GM18505 (cell line): Measurements from ENCODE around the gene IQCF5.
"Not testable (repeated sequence)": the region's sequence is repeated elsewhere in the genome, so short reads cannot be mapped to it uniquely, and the experiment has no call there.

Source experiments
- ATAC-seq: cut with Tn5 transposase; IDR thresholded peaks from one replicate; pipeline ENCODE4 v1.9.1; 2021; ENCODE audit not compliant: unreplicated experiment
- POLR2A ChIP-seq: IDR thresholded peaks from 4 replicates; pipeline ENCODE4 v1.6.1; 2011; ENCODE audit warnings: borderline replicate concordance; ENCODE audit not compliant: insufficient read depth, insufficient read length; ENCODE audit errors: extremely low read depth

IQCF5 gene

DNA sequence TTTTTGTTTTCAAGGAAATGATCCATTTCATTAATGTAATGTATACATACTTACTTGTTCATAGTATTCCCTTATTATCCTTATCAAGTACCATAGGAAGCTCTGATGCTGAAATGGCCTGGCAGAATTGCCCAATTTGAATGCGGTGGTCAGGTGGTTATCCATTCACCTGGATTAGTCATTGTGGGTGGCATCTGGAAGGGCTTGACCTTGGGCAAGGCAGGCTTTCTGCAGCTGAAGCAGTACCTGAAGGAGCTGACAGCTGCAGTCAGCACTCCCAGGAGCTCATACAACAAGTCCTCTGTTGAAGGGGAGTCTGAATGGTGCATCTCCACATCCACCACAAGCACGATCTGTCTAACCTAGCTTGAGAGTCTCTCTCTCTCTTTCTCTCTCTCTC, 12.2 kb upstream of the IQCF5 start:
- TF ChIP-seq POLR2A: no peak
- no peak for ATAC-seq

- ATAC-seq: no peak
- no peak for TF ChIP-seq POLR2A
Measured at GRCh38 chr3:51886447-51886846, 11.0 kb upstream of the IQCF5 start.

GRCh38 chr3:51879937-51880336, 4.5 kb upstream of the IQCF5 start:
- no peak for ATAC-seq
- no peak for TF ChIP-seq POLR2A

- no peak for TF ChIP-seq POLR2A
- no peak for ATAC-seq
Measured at GRCh38 chr3:51876186-51876585, 785 bp upstream of the IQCF5 start.

- TF ChIP-seq POLR2A: no peak
- no peak for ATAC-seq
Measured at GRCh38 chr3:51874889-51875288, 512 bp downstream of the IQCF5 start.

- TF ChIP-seq POLR2A: no peak
- no peak for ATAC-seq
Measured at GRCh38 chr3:51874411-51874810, 990 bp downstream of the IQCF5 start.

- no peak for TF ChIP-seq POLR2A
- no peak for ATAC-seq
Measured at GRCh38 chr3:51873876-51874275, 1.5 kb downstream of the IQCF5 start.

DNA sequence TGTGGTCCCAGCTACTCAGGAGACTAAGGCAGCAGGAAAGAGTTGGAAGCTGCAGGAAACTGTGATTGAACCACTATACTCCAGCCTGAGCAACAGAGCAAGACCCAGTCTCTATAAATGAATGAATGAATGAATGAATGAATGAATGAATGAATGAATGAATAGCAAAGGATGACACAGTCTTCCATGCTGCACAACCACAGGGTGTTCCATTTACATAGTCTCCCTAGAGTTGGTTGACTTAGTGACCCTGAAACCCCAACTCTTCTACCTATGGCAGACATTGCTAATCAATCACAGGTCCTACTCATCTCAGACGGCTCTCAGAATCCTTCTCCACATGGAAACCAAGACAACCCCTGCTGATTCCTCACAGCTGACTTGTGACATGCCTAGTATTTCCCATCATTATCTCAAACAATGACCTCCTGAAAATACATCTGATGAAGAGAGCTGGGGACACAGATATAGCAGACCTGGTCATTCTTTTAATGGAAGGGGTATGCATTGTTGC, 2.1 kb downstream of the IQCF5 start:
- TF ChIP-seq POLR2A: no peak
- ATAC-seq: no peak

DNA sequence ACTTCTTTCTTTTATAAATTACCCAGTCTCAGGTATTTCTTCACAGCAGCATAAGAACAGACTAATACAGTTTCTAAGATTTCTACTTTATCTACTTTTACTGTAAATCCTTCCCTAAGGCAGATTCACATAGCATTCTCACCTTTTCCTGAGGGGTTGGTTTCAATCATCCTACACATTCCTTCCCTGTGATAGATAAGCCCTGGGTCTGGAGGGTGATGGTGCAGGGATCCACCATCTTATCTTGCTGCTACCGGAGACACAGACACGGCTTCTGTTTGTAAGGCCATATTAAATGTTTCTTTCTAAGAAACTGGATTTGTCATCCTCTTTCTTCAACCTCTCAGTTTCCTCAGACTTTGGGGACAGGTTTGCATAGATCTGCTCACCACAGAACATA, 6.1 kb downstream of the IQCF5 start:
- no peak for ATAC-seq
- no peak for TF ChIP-seq POLR2A

DNA sequence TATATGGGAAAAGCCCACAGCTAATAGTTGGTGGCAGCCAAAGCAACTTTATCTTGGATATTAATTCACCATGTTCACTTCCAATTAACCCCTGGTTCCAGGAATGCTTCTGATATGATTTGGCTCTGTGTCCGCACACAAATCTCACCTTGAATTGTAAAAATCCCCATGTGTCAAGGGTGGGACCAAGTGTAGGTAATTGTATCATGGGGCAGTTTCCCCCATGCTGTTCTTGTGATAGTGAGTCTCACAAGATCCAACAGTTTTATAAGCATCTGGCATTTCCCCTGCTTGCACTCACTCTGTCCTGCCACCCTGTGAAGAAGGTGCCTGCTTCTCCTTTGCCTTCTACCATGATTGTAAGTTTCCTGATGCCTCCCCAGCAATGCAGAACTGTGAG, 6.5 kb downstream of the IQCF5 start:
- ATAC-seq: not testable (repeated sequence)

GRCh38 chr3:51862886-51863285, 12.5 kb downstream of the IQCF5 start:
- no peak for ATAC-seq
- TF ChIP-seq POLR2A: no peak

GRCh38 chr3:51860703-51861665, 14.4 kb downstream of the IQCF5 start, which contains the start of gene IQCF2:
Gene IQCF2, plus strand, starts transcription at chr3:51861615. Its CDS starts 52 bp downstream, at chr3:51861667.
- no peak for ATAC-seq
- TF ChIP-seq POLR2A: no peak

- ATAC-seq: not testable (repeated sequence)
Measured at GRCh38 chr3:51855411-51855810, 20.0 kb downstream of the IQCF5 start.

DNA sequence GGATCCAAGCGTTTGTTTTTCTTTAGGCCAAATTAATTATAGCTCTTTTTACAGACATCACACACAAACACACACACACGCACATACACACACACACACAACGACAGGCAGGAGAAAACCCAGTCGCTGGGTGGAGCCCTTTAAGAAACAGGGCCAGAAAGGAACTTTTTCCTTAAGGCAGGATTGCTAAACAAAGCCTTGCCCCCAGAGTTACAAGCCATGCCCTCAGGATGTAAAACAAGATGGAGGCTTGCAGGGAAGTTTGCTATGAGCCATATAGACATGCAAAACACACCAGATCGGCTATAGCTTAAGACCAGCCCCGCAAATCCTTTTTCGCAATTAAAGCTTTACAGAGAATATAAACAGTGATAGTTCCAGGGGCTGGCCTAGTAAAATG, 30.3 kb downstream of the IQCF5 start:
- ATAC-seq: no peak

More for the DNA sequence above, 30.3 kb downstream of the IQCF5 start:
- TF ChIP-seq POLR2A: no peak
